Iris pigment epithelial cell (primary cell): ENCODE measurements around the gene ITSN1.
"Not testable (repeated sequence)": the region's sequence is repeated elsewhere in the genome, so short reads cannot be mapped to it uniquely, and the experiment has no call there.

Experiments used
- DNase-seq: peaks from one replicate; pipeline ENCODE4 v3.0.0-alpha.2; 2011; ENCODE audit warnings: low read depth

The ITSN1 gene

GRCh38 chr21:33642027-33642895 is at the start of gene ITSN1:
TSS of gene ITSN1 (plus strand) at chr21:33642501. CDS start at chr21:33718829, 76,328 bp downstream.
- DNase-seq = peak; percentile 100

GRCh38 chr21:33598051-33598450 is 44.2 kb upstream of the ITSN1 start:
- no peak for DNase-seq

- DNase-seq = peak; percentile 63
Observed at GRCh38 chr21:33608559-33608958, 33.7 kb upstream of the ITSN1 start.

- DNase-seq = no peak
Observed at GRCh38 chr21:33611006-33611744, 31.1 kb upstream of the ITSN1 start.

GRCh38 chr21:33617565-33617964 is 24.7 kb upstream of the ITSN1 start:
- DNase-seq = not testable (repeated sequence)

GRCh38 chr21:33618407-33618806 is 23.9 kb upstream of the ITSN1 start:
- no peak for DNase-seq

- no peak for DNase-seq
Observed at GRCh38 chr21:33619726-33620125, 22.6 kb upstream of the ITSN1 start.

GRCh38 chr21:33622253-33622652 is 20.0 kb upstream of the ITSN1 start:
- DNase-seq = no peak

GRCh38 chr21:33626151-33626550 is 16.1 kb upstream of the ITSN1 start:
- DNase-seq = not testable (repeated sequence)

- DNase-seq = no peak
Observed at GRCh38 chr21:33634254-33634653, 8.0 kb upstream of the ITSN1 start.

GRCh38 chr21:33640697-33641351 is 1.5 kb upstream of the ITSN1 start:
- peak; percentile 45 for DNase-seq

- DNase-seq = peak; percentile 100
Observed at GRCh38 chr21:33641352-33642026, 812 bp upstream of the ITSN1 start, which contains the start of gene CRYZL1. TSS of gene CRYZL1 (minus strand) at chr21:33641741. CDS start at chr21:33631551, 10,190 bp downstream.

- DNase-seq = no peak
Observed at GRCh38 chr21:33642896-33643657, 776 bp downstream of the ITSN1 start.

GRCh38 chr21:33643658-33644311 is 1.5 kb downstream of the ITSN1 start:
- peak; percentile 36 for DNase-seq

- peak; percentile 88 for DNase-seq
Observed at GRCh38 chr21:33644383-33645074, 2.2 kb downstream of the ITSN1 start.

- no peak for DNase-seq
Observed at GRCh38 chr21:33645730-33646129, 3.4 kb downstream of the ITSN1 start.

GRCh38 chr21:33647587-33647986 is 5.3 kb downstream of the ITSN1 start:
- no peak for DNase-seq

- no peak for DNase-seq
Observed at GRCh38 chr21:33648555-33648954, 6.3 kb downstream of the ITSN1 start.

- DNase-seq = no peak
Observed at GRCh38 chr21:33650230-33650629, 7.9 kb downstream of the ITSN1 start.

- peak; percentile 39 for DNase-seq
Observed at GRCh38 chr21:33650929-33651509, 8.7 kb downstream of the ITSN1 start.
